WTC11 (cell line): Measurements from ENCODE around the gene GDPD4. TPM values are rescaled to one million over a fixed set of nuclear protein-coding genes. Genes with fewer than 3 reads are reported as not detected.

Experiments
- ATAC-seq: fragments of 200-7000 bp; cut with Tn5 transposase; 2 replicates; pipeline ENCODE4 v1.10.0; 2021; ENCODE audit warnings: mild to moderate bottlenecking, moderate library complexity
- CTCF ChIA-PET: fragments of 300-600 bp; sonication (Branson Sonifier 250); formaldehyde crosslinking; loops from one replicate; lab custom pipeline; 2021; ENCODE audit warnings: antibody characterized with exemption; lab: Charles Lee
- POLR2A ChIA-PET: fragments of 350-600 bp; sonication (Branson Sonifier 250); formaldehyde crosslinking; loops from one replicate; lab custom pipeline; 2021; ENCODE audit warnings: antibody characterized with exemption; lab: Charles Lee
- DNase-seq: peaks from one replicate; pipeline ENCODE4 v3.0.0; 2021; ENCODE audit warnings: low spot score
- H3K27ac Mint-ChIP-seq: 2 replicates; pipeline ENCODE4 v1.8.0; 2021; ENCODE audit warnings: mixed read lengths
- H3K27me3 Mint-ChIP-seq: 2 replicates; pipeline ENCODE4 v1.8.0; 2021; ENCODE audit warnings: low read depth, mild to moderate bottlenecking, moderate library complexity, mixed read lengths
- H3K36me3 Mint-ChIP-seq: 2 replicates; pipeline ENCODE4 v1.8.0; 2021; ENCODE audit warnings: mixed read lengths
- H3K4me1 Mint-ChIP-seq: 2 replicates; pipeline ENCODE4 v1.8.0; 2022; ENCODE audit warnings: mixed read lengths
- H3K4me3 Mint-ChIP-seq: 2 replicates; pipeline ENCODE4 v1.8.0; 2021; ENCODE audit warnings: mild to moderate bottlenecking, moderate library complexity, mixed read lengths
- H3K9me3 Mint-ChIP-seq: 2 replicates; pipeline ENCODE4 v1.8.0; 2021; ENCODE audit warnings: mixed read lengths
- AFF4 ChIP-seq: sonication (generic); formaldehyde crosslinking; IDR thresholded peaks from 2 replicates; pipeline ENCODE4 v1.8.1; 2023; ENCODE audit warnings: mild to moderate bottlenecking, missing genetic modification reagents, borderline replicate concordance
- ATF1 ChIP-seq: sonication (generic); formaldehyde crosslinking; IDR thresholded peaks from 2 replicates; pipeline ENCODE4 v1.8.1; 2023; ENCODE audit warnings: mild to moderate bottlenecking, moderate library complexity, missing genetic modification reagents
- ATF3 ChIP-seq: sonication (generic); formaldehyde crosslinking; conservative IDR thresholded peaks from 2 replicates; pipeline ENCODE4 v1.8.1; 2022; ENCODE audit warnings: mild to moderate bottlenecking, missing genetic modification reagents
- ETV6 ChIP-seq: sonication (generic); formaldehyde crosslinking; IDR thresholded peaks from 2 replicates; pipeline ENCODE4 v1.8.1; 2022; ENCODE audit warnings: mild to moderate bottlenecking, missing genetic modification reagents
- FOXP4 ChIP-seq: sonication (generic); formaldehyde crosslinking; IDR thresholded peaks from 2 replicates; pipeline ENCODE4 v1.8.0; 2022; ENCODE audit warnings: mild to moderate bottlenecking, missing genetic modification reagents
- GRHL2 ChIP-seq: fragments of 250-450 bp; sonication (Bioruptor Pico); IDR thresholded peaks from 2 replicates; pipeline ENCODE4 v1.8.0; 2022; ENCODE audit warnings: mild to moderate bottlenecking, moderate library complexity; ENCODE audit not compliant: insufficient replicate concordance, severe bottlenecking
- JUN ChIP-seq: sonication (generic); formaldehyde crosslinking; IDR thresholded peaks from 2 replicates; pipeline ENCODE4 v1.8.0; 2023; ENCODE audit warnings: mild to moderate bottlenecking, missing genetic modification reagents
- MLX ChIP-seq: sonication (generic); formaldehyde crosslinking; IDR thresholded peaks from 2 replicates; pipeline ENCODE4 v1.8.1; 2023; ENCODE audit warnings: mild to moderate bottlenecking, missing genetic modification reagents, moderate library complexity
- MXD4 ChIP-seq: fragments of 250-450 bp; sonication (Bioruptor Pico); IDR thresholded peaks from 2 replicates; pipeline ENCODE4 v1.8.0; 2021; ENCODE audit warnings: mild to moderate bottlenecking, moderate library complexity, borderline replicate concordance
- PREB ChIP-seq: sonication (generic); formaldehyde crosslinking; IDR thresholded peaks from 2 replicates; pipeline ENCODE4 v1.8.1; 2022; ENCODE audit warnings: mild to moderate bottlenecking, missing genetic modification reagents, moderate library complexity, borderline replicate concordance
- PRRX2 ChIP-seq: fragments of 250-450 bp; sonication (Bioruptor Pico); IDR thresholded peaks from 2 replicates; pipeline ENCODE4 v1.8.0; 2021; ENCODE audit warnings: mild to moderate bottlenecking
- SOX15 ChIP-seq: fragments of 250-450 bp; sonication (Bioruptor Pico); IDR thresholded peaks from 2 replicates; pipeline ENCODE4 v1.9.0; 2021; ENCODE audit warnings: mild to moderate bottlenecking
- ZNF232 ChIP-seq: sonication (generic); formaldehyde crosslinking; IDR thresholded peaks from 2 replicates; pipeline ENCODE4 v1.8.0; 2022; ENCODE audit warnings: mild to moderate bottlenecking, missing genetic modification reagents
- ZNF263 ChIP-seq: sonication (generic); formaldehyde crosslinking; IDR thresholded peaks from 2 replicates; pipeline ENCODE4 v1.8.1; 2022; ENCODE audit warnings: low read depth, mild to moderate bottlenecking, moderate library complexity, missing genetic modification reagents
- ZNF671 ChIP-seq: fragments of 250-450 bp; sonication (Bioruptor Pico); IDR thresholded peaks from 2 replicates; pipeline ENCODE4 v1.8.0; 2021; ENCODE audit warnings: mild to moderate bottlenecking
- total RNA-seq: library from RNA; stranded (reverse); gene quantifications from 3 replicates; pipeline ENCODE4 v1.2.3, GENCODE V29; 2021
- TF ChIP-seq, protein P1 (sequence below): sonication (generic); formaldehyde crosslinking; IDR thresholded peaks from 2 replicates; pipeline ENCODE4 v1.8.1; 2022; ENCODE audit warnings: low read depth, missing genetic modification reagents, borderline replicate concordance
- TF ChIP-seq, protein P2 (sequence below): fragments of 250-450 bp; sonication (Bioruptor Pico); IDR thresholded peaks from 2 replicates; pipeline ENCODE4 v1.9.0; 2021; ENCODE audit warnings: mild to moderate bottlenecking, borderline replicate concordance
- TF ChIP-seq, protein P3 (sequence below): sonication (generic); formaldehyde crosslinking; IDR thresholded peaks from 2 replicates; pipeline ENCODE4 v1.8.1; 2023; ENCODE audit warnings: mild to moderate bottlenecking, moderate library complexity, missing genetic modification reagents

Gene GDPD4
- total RNA-seq, 1 experiment from 2014 or later, result not detected

DNA sequence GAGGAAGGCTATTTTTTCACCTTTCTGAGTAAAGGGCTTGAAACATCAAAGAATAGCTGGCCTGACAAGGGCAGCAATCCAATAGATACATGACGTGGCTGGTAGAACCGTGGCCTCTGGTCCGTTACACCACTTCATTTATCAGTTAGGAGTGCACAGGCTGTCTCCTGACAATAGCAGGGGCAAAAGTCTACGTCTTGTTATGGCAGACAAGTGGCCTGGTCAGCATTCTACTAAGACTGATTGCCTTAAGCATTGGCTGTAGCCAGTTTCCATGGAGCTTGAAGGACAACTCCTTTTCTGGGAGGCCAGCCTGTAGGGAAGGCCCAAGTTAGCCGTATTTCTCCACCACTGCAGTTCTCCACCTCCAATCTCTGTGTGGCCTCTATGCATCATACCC lies 9.2 kb upstream of the GDPD4 start:
- no peak overlapping the region for H3K4me3 Mint-ChIP-seq
- CTCF ChIA-PET, result interaction anchor here (0.6 kb wide), 1 partner anchor 112 kb away, joined by 3 read pairs; no protein-coding TSS in a partner anchor
- no peak for ATAC-seq

More for the DNA sequence above, 9.2 kb upstream of the GDPD4 start:
- TF ChIP-seq SOX15 (CRISPR knock-in tag), result no peak
- TF ChIP-seq ATF3, result no peak
- no peak for TF ChIP-seq MLX (CRISPR knock-in tag)
- no peak for TF ChIP-seq ZNF232
- TF ChIP-seq, protein P1, sequence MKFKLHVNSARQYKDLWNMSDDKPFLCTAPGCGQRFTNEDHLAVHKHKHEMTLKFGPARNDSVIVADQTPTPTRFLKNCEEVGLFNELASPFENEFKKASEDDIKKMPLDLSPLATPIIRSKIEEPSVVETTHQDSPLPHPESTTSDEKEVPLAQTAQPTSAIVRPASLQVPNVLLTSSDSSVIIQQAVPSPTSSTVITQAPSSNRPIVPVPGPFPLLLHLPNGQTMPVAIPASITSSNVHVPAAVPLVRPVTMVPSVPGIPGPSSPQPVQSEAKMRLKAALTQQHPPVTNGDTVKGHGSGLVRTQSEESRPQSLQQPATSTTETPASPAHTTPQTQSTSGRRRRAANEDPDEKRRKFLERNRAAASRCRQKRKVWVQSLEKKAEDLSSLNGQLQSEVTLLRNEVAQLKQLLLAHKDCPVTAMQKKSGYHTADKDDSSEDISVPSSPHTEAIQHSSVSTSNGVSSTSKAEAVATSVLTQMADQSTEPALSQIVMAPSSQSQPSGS, result no peak
- no peak for TF ChIP-seq GRHL2 (CRISPR knock-in tag)
- no peak for TF ChIP-seq ETV6 (CRISPR knock-in tag)
- TF ChIP-seq, protein P2, sequence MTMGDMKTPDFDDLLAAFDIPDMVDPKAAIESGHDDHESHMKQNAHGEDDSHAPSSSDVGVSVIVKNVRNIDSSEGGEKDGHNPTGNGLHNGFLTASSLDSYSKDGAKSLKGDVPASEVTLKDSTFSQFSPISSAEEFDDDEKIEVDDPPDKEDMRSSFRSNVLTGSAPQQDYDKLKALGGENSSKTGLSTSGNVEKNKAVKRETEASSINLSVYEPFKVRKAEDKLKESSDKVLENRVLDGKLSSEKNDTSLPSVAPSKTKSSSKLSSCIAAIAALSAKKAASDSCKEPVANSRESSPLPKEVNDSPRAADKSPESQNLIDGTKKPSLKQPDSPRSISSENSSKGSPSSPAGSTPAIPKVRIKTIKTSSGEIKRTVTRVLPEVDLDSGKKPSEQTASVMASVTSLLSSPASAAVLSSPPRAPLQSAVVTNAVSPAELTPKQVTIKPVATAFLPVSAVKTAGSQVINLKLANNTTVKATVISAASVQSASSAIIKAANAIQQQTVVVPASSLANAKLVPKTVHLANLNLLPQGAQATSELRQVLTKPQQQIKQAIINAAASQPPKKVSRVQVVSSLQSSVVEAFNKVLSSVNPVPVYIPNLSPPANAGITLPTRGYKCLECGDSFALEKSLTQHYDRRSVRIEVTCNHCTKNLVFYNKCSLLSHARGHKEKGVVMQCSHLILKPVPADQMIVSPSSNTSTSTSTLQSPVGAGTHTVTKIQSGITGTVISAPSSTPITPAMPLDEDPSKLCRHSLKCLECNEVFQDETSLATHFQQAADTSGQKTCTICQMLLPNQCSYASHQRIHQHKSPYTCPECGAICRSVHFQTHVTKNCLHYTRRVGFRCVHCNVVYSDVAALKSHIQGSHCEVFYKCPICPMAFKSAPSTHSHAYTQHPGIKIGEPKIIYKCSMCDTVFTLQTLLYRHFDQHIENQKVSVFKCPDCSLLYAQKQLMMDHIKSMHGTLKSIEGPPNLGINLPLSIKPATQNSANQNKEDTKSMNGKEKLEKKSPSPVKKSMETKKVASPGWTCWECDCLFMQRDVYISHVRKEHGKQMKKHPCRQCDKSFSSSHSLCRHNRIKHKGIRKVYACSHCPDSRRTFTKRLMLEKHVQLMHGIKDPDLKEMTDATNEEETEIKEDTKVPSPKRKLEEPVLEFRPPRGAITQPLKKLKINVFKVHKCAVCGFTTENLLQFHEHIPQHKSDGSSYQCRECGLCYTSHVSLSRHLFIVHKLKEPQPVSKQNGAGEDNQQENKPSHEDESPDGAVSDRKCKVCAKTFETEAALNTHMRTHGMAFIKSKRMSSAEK, result no peak
- no peak for TF ChIP-seq ATF1 (CRISPR knock-in tag)
- no peak for TF ChIP-seq MXD4 (CRISPR knock-in tag)
- no peak for TF ChIP-seq JUN (CRISPR knock-in tag)
- no peak for TF ChIP-seq PRRX2 (CRISPR knock-in tag)
- no peak for TF ChIP-seq FOXP4 (CRISPR knock-in tag)
- no peak for TF ChIP-seq AFF4 (CRISPR knock-in tag)
- TF ChIP-seq ZNF263 (CRISPR knock-in tag), result no peak
- no peak for TF ChIP-seq PREB
- TF ChIP-seq, protein P3, sequence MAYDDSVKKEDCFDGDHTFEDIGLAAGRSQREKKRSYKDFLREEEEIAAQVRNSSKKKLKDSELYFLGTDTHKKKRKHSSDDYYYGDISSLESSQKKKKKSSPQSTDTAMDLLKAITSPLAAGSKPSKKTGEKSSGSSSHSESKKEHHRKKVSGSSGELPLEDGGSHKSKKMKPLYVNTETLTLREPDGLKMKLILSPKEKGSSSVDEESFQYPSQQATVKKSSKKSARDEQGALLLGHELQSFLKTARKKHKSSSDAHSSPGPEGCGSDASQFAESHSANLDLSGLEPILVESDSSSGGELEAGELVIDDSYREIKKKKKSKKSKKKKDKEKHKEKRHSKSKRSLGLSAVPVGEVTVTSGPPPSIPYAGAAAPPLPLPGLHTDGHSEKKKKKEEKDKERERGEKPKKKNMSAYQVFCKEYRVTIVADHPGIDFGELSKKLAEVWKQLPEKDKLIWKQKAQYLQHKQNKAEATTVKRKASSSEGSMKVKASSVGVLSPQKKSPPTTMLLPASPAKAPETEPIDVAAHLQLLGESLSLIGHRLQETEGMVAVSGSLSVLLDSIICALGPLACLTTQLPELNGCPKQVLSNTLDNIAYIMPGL (CRISPR knock-in tag), result no peak
- no peak for TF ChIP-seq ZNF671
- Mint-ChIP-seq H3K4me1 (peaks cover 11% of the 10 kb centered on the region), H3K36me3 (no peaks in the 10 kb centered on the region), H3K9me3 (no peaks in the 10 kb centered on the region), H3K27ac (no peak overlapping the region), H3K27me3 (no peaks in the 10 kb centered on the region)
- POLR2A ChIA-PET, result no interaction called here
- no peak for DNase-seq
